Measurements from ENCODE around the gene TAF6.

TAF6 gene

DNA sequence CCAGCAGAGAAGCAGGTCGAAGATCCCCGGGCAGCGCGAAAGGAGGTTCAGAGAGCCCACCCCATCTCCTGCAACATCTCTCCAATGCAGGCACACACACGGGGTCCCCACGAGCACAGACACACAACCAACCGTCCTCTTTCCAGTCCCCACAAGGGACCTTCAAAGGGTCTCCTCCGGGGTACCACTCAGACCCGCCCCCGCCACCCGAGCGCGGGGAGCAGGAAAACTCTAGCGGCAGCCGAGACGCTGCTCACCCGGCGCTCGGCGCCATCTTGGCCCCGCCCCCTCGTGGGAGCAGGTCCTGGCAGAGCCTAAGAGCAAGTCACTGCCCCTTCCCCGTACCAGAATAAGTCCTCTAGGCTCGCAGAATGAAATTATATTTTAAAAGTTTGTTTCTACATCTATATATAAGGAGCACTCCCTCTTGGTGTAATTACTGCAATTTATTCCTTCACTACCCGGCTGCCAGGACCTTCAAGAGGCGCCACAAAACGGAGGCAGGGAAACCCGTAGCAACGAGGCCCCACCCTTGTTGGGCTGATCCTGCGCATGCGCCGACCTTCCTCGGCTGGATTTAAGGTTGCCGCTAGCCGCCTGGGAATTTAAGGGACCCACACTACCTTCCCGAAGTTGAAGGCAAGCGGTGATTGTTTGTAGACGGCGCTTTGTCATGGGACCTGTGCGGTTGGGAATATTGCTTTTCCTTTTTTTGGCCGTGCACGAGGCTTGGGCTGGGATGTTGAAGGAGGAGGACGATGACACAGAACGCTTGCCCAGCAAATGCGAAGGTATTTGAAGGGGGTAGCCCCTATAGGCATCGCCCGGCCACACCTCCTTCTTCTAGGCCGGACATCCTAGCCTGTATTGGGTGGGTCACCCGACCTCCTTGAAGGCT, at the start of gene TAF6, which contains the start of gene CNPY4:
TSS of gene TAF6 (minus strand) at position 287 of the 898 bp plus-strand sequence. CDS start 5,149 bp downstream, outside the sequence.
TSS of gene CNPY4 (plus strand) at position 563 of the 898 bp plus-strand sequence. CDS start at position 674, 111 bp downstream.
- FAIRE-seq (no peak), DNase-seq (ENCODE audit: insufficient read length, low spot score) (peak; percentile 93)
- TF ChIP-seq POLR2A (IDR thresholded peaks at IDR 0.05; ENCODE audit: low read depth, low read length) = peak; percentile 89

- DNase-seq (ENCODE audit: insufficient read length, low spot score) (no peak), FAIRE-seq (no peak)
- TF ChIP-seq POLR2A (IDR thresholded peaks at IDR 0.05; ENCODE audit: low read depth, low read length) = no peak
These were observed 48.8 kb upstream of the TAF6 start for GRCh38 chr7:100167912-100168323.

GRCh38 chr7:100166970-100167911, 48.1 kb upstream of the TAF6 start:
- FAIRE-seq (no peak), DNase-seq (ENCODE audit: insufficient read length, low spot score) (no peak)
- no peak for TF ChIP-seq POLR2A (IDR thresholded peaks at IDR 0.05; ENCODE audit: low read depth, low read length)

- TF ChIP-seq POLR2A (IDR thresholded peaks at IDR 0.05; ENCODE audit: low read depth, low read length) = no peak
- DNase-seq (ENCODE audit: insufficient read length, low spot score) (no peak), FAIRE-seq (no peak)
These were observed 47.3 kb upstream of the TAF6 start for GRCh38 chr7:100166317-100166940.

DNA sequence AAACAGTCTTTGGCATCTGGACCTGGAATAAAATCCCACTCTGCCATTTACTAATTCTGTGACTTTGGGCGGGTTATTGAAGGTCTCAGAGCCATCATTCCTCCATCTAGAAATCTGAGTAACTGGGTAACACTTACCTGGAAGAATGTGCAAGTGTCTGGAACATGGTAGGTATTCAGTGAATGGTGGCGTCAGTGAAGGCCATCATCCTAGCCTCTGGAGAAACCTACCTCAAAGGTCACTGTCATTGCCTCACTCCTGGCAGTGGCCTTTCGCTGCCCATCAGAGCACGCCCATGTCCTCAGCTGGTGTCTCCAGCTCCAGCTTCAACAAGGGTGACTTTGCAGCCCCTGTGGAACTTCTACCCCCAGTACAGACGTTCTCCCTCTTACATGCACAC, 44.7 kb upstream of the TAF6 start:
- DNase-seq (ENCODE audit: insufficient read length, low spot score) (no peak), FAIRE-seq (no peak)
- no peak for TF ChIP-seq POLR2A (IDR thresholded peaks at IDR 0.05; ENCODE audit: low read depth, low read length)

DNA sequence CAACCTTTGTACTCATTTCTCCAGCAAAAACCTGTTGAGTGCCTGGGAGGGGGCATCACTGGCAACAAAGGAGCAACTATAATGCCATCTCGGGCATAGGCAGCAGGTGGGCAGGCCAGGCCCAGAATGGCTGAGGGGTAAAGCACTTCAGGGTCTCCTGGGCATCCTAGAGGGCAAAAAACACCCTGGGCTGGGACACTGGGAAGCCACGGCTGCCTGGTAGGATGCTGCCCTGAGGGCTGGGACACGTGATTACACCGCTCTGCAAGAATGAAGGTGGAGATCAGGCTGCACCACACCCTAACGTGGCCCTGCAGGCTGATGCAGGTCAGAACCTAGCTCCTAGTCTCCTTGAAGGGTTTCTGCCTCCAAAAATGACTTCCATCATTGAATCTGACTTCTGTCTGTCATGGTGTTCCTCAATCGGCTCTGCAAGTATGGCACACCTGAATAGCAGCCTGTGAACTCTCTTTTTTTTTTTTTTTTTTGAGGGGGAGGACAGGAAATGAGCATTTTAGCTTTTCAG, 43.9 kb upstream of the TAF6 start:
- TF ChIP-seq POLR2A (IDR thresholded peaks at IDR 0.05; ENCODE audit: low read depth, low read length) = no peak
- FAIRE-seq (no peak), DNase-seq (ENCODE audit: insufficient read length, low spot score) (no peak)

- DNase-seq (ENCODE audit: insufficient read length, low spot score) (no peak), FAIRE-seq (no peak)
- TF ChIP-seq POLR2A (IDR thresholded peaks at IDR 0.05; ENCODE audit: low read depth, low read length) = no peak
These were observed 40.9 kb upstream of the TAF6 start for GRCh38 chr7:100160067-100160466.

DNA sequence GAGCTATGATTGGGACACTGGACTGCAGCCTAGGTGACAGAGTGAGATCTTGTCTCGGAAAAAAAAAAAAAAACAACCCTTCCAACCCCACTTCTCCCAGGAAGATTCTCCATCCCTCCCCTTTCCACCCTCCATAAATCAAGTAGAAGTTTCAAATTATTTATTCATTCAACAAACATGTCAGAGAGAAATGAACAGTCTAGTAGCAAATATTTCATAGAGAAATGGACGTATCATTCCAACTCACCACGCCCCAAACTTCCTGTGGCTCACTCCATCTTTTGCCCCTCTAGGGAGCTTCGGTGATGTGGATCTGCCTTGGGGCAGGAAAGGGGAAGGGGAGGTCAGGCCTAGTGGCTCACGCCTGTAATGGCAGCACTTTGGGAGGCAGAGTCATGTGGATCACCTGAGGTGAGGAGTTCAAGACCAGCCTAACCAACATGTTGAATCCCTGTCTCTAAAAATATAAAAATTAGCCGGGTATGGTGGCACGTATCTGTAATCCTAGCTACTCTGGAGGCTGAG, 40.0 kb upstream of the TAF6 start:
- FAIRE-seq (no peak), DNase-seq (ENCODE audit: insufficient read length, low spot score) (no peak)
- no peak for TF ChIP-seq POLR2A (IDR thresholded peaks at IDR 0.05; ENCODE audit: low read depth, low read length)

DNA sequence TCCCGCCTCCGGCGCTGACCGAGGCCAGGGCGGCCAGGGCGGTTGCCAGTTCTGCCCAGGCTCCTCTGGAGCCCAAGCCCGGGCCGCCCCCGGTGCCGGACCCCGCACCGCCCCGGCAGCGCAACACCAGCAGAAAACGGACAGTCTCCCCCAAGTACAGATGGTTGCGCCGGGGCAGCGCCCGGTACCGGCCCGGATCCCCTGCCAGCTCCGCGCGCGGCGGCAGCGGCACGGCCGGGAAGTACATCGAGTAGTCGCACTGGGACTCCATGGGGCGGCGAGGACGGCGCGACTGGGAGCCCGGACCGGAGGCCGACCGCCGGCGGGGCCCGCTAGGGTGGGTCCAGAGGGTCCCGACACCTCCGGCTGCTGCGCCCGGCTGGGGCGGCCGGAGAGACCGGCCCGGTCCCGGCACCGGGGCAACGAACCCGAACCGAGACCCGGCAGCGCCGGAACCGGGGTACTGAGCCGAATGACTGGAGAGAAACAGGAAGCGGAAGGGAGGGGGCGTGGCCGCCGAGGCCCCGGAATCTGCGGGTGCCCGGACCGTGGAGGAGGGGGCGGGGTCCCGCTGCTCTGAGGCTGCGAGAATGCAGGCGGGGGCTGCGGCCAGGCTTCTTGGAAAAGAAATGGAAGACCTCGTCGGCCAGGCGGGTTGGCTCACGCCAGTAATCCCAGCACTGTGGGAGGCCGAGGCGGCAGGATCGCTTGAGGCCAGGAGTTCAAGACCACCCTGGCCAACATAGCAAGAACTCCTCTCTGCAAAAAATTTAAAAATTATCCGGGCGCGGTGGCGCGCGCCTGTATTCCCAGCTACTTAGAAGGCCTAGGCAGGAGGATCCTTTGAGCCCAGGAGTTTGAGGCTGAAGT, 39.3 kb upstream of the TAF6 start, which contains the start of gene TRAPPC14:
TSS of gene TRAPPC14 (minus strand) at position 495 of the 870 bp plus-strand sequence. CDS start at position 271, 224 bp downstream.
- DNase-seq (ENCODE audit: insufficient read length, low spot score) = peak; percentile 93
- TF ChIP-seq POLR2A (IDR thresholded peaks at IDR 0.05; ENCODE audit: low read depth, low read length) = peak; percentile 88
- FAIRE-seq = no peak

DNA sequence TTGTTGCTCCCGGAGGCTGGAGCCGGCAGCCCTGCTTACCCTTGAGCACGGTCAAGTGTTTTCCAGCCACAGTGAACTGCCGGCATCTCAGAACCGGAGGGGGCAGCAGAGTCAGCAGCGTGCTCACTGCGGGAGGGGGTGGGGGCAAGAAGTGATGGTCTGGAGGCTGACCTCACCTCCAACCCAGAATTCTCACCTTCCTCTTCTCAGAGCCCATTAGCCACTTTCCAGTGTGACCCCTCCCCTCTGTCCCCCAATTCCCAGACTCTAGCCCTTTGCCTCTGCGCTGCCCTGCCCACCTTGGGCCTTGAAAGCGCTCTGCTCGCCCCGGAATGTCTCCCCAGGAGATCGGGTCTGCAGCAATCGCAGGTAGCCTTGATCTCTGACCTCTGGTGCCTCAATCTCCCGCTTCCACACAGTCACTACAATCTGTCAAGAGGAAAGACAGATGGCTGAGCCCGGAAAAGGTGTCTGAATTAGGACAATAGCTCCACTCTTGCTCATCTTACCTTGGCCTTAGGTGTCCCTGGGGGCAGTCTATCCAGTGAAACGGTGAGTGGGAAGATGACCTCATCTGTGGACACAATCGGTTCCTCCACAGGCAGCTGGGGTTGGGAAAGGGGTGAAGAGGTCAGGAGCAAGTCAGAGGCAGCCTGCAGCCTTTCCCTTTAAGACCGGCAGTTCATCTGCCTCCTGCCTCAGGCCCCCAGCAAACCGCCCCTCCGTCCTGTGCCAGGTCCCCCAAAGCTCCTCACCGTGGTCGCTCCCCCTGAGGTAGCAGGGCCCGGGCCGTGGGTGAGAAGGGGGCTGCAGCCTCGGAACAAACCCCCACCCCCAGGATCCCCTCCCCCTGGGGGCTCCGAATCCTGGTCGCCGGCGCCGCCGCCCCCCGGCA, 38.4 kb upstream of the TAF6 start:
- DNase-seq (ENCODE audit: insufficient read length, low spot score) (peak; percentile 80), FAIRE-seq (no peak)
- TF ChIP-seq POLR2A (IDR thresholded peaks at IDR 0.05; ENCODE audit: low read depth, low read length) = no peak

- no peak for TF ChIP-seq POLR2A (IDR thresholded peaks at IDR 0.05; ENCODE audit: low read depth, low read length)
- DNase-seq (ENCODE audit: insufficient read length, low spot score) = no peak
- FAIRE-seq = no peak
These were observed 37.8 kb upstream of the TAF6 start for GRCh38 chr7:100157069-100157333.
